GM12891 (cell line): ENCODE measurements around the gene SPOUT1.

ENCODE experiments used
- DNase-seq: peaks from one replicate; pipeline ENCODE4 v3.0.0; 2011; ENCODE audit warnings: low spot score; ENCODE audit not compliant: insufficient read length
- FAIRE-seq: peaks from 2 replicates; lab custom pipeline; 2011; peaks lifted over from hg19 to GRCh38; lab: Jason Lieb, UNC
- PAX5 ChIP-seq: IDR thresholded peaks from 2 replicates; pipeline ENCODE4 v1.6.1; 2011; ENCODE audit warnings: low read length, moderate library complexity, mild to moderate bottlenecking; ENCODE audit not compliant: insufficient read depth, severe bottlenecking
- POLR2A ChIP-seq: IDR thresholded peaks from 2 replicates; pipeline ENCODE4 v1.6.1; 2011; ENCODE audit warnings: low read depth, low read length, control low read depth
- POLR2AphosphoS5 ChIP-seq: IDR thresholded peaks from 2 replicates; pipeline ENCODE4 v1.6.1; 2011; ENCODE audit warnings: low read depth, low read length, control low read depth
- POU2F2 ChIP-seq: IDR thresholded peaks from 2 replicates; pipeline ENCODE4 v1.6.1; 2011; ENCODE audit warnings: low read depth, mild to moderate bottlenecking, control low read depth, low read length, moderate library complexity
- SPI1 ChIP-seq: IDR thresholded peaks from 2 replicates; pipeline ENCODE4 v1.6.1; 2011; ENCODE audit warnings: low read depth, low read length, control low read depth

The SPOUT1 gene

DNA sequence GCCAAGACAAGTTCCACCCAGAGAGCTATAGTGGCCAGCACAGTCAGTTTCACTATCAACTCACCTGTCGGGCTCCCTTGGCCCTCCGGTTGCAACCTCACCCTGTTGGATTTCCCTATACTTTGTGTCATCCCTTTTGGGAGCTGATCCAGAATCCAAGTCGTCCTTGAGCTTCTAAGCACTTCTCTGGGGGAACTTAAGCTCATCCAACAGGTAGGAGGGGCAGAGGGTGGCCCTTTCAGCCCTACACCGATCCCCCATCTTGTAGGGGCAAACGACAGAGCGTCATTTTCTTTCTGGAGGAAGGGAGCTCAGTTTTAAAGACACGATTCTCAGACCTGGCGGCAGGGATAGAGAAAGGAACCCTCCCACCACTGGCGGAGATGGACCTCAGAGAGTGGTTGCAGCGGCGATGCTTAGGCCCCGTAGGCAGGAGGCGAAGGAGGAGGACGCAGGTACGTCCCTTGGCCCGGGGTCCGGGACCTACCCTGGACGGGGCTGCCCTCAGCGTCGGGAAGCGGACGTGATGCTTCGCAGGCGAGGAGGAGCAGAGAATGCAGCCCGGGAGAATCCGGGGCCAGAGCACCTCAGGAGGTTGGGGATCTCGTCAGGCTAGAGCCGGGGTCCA is 58.4 kb downstream of the SPOUT1 start:
- DNase-seq (peak; percentile 44), FAIRE-seq (no peak)
- TF ChIP-seq POLR2A = no peak

DNA sequence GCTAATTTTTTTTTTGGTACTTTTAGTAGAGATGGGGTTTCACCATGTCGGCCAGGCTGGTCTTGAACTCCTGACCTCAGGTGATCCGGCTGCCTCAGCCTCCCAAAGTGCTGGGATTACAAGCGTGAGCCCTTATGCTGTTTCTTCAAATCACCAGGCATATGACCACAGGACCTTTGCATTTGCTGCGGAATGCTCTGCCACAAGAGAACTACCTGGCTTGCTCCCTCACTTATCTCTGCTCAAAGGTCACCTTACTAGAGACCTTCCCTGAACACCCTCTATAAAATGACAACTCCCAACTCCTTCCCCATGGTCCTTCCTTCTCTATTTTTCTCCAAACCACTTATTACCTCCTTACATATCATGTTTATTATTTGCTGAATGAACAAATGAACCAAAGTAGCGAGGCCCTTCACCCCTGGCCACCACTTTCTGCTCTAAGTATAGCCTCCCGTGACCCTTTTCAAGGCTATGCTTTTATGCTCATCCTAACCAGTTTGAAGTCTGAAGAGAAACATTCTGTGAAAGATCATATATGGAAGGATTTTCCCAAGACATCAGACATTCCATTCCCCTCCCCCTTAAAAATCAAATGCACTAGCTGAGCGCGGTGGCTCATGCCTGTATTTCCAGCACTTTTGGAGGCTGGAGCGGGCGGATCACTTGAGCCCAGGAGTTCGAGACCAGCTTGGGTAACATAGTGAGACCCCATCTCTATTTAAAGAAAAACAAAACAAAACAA is 59.1 kb downstream of the SPOUT1 start:
- TF ChIP-seq PAX5 = no peak
- TF ChIP-seq POLR2A = no peak
- no peak for TF ChIP-seq POLR2AphosphoS5
- TF ChIP-seq SPI1 = no peak
- TF ChIP-seq POU2F2 = no peak
- no peak for FAIRE-seq
- no peak for DNase-seq
